Effector memory CD8-positive, alpha-beta T cell (primary cell): ENCODE results near the gene ACTL10.

ENCODE experiments used
- ATAC-seq: fragments of 150-1000 bp; cut with Tn5 transposase; replicated peaks from 2 replicates; pipeline ENCODE4 v1.10.0; 2021; ENCODE audit warnings: mild to moderate bottlenecking, moderate library complexity
- DNase-seq, 3 experiments: peaks; one replicate each; pipeline ENCODE4 v3.0.0; 2021
- H3K27ac Mint-ChIP-seq, 2 donors: one replicate each; pipeline ENCODE4 v1.8.0; 2022; ENCODE audit warnings: mild to moderate bottlenecking in 2 of 2, mixed read lengths in 2 of 2, moderate library complexity in 2 of 2
- H3K27me3 Mint-ChIP-seq, 2 donors: one replicate each; pipeline ENCODE4 v1.8.0; 2022; ENCODE audit warnings: mixed read lengths in 2 of 2
- H3K36me3 Mint-ChIP-seq: one replicate; pipeline ENCODE4 v1.8.0; 2022; ENCODE audit warnings: mild to moderate bottlenecking, moderate library complexity, mixed read lengths; ENCODE audit not compliant: insufficient read depth
- H3K4me1 Mint-ChIP-seq, 2 donors: one replicate each; pipeline ENCODE4 v1.8.0; 2022; ENCODE audit warnings: low read depth in 2 of 2, mixed read lengths in 2 of 2
- H3K4me3 Mint-ChIP-seq, 2 donors: one replicate each; pipeline ENCODE4 v1.8.0; 2022; ENCODE audit warnings: mild to moderate bottlenecking in 2 of 2, mixed read lengths in 2 of 2, moderate library complexity in 2 of 2
- H3K9me3 Mint-ChIP-seq, 2 donors: one replicate each; pipeline ENCODE4 v1.8.0; 2022; ENCODE audit warnings: mixed read lengths in 2 of 2

Gene ACTL10

GRCh38 chr20:33709905-33710541, 43.3 kb downstream of the ACTL10 start:
- Mint-ChIP-seq H3K4me3 (no peak overlapping the region), H3K27ac (peak overlapping the region; percentile 35 to 70), H3K36me3 (peaks cover 43% of the 10 kb centered on the region), H3K9me3 (no peaks in the 10 kb centered on the region), H3K4me1 (peaks cover 0 to 6% of the 10 kb centered on the region in 2 donors), H3K27me3 (no peaks in the 10 kb centered on the region)
- ATAC-seq (no peak), DNase-seq (no peak)

- Mint-ChIP-seq H3K27me3 (no peaks in the 10 kb centered on the region), H3K4me1 (peaks cover 0 to 6% of the 10 kb centered on the region in 2 donors), H3K36me3 (peaks cover 46% of the 10 kb centered on the region), H3K27ac (no peak overlapping the region), H3K9me3 (no peaks in the 10 kb centered on the region), H3K4me3 (no peak overlapping the region)
- no peak for DNase-seq
- no peak for ATAC-seq
These were observed 44.1 kb downstream of the ACTL10 start for GRCh38 chr20:33710681-33711445.

GRCh38 chr20:33711446-33711738, 44.6 kb downstream of the ACTL10 start:
- H3K27ac Mint-ChIP-seq: no peak overlapping the region
- H3K4me1 Mint-ChIP-seq: peaks cover 3 to 6% of the 10 kb centered on the region in 2 donors
- no peaks in the 10 kb centered on the region for H3K9me3 Mint-ChIP-seq
- no peak for DNase-seq
- H3K4me3 Mint-ChIP-seq: no peak overlapping the region
- no peaks in the 10 kb centered on the region for H3K27me3 Mint-ChIP-seq
- no peak for ATAC-seq
- H3K36me3 Mint-ChIP-seq: peaks cover 47% of the 10 kb centered on the region

- H3K4me1 Mint-ChIP-seq: peaks cover 5 to 10% of the 10 kb centered on the region in 2 donors
- no peaks in the 10 kb centered on the region for H3K27me3 Mint-ChIP-seq
- H3K4me3 Mint-ChIP-seq: no peak overlapping the region
- no peak for DNase-seq
- peaks cover 34% of the 10 kb centered on the region for H3K36me3 Mint-ChIP-seq
- no peaks in the 10 kb centered on the region for H3K9me3 Mint-ChIP-seq
- ATAC-seq: no peak
- no peak overlapping the region for H3K27ac Mint-ChIP-seq
These were observed 47.2 kb downstream of the ACTL10 start for GRCh38 chr20:33713865-33714367.

- no peaks in the 10 kb centered on the region for H3K27me3 Mint-ChIP-seq
- H3K36me3 Mint-ChIP-seq: peaks cover 39% of the 10 kb centered on the region
- no peak for ATAC-seq
- no peak overlapping the region for H3K4me3 Mint-ChIP-seq
- peaks cover 20 to 21% of the 10 kb centered on the region in 2 donors for H3K4me1 Mint-ChIP-seq
- no peaks in the 10 kb centered on the region for H3K9me3 Mint-ChIP-seq
- DNase-seq: no peak
- no peak overlapping the region for H3K27ac Mint-ChIP-seq
These were observed 49.8 kb downstream of the ACTL10 start for GRCh38 chr20:33716498-33716897.
